Sigmoid colon (tissue), 7 donors: ENCODE results near the gene SEC23B. TPM values are rescaled to one million over a fixed set of nuclear protein-coding genes. Genes with fewer than 3 reads are reported as not detected.
A peak's percentile ranks its signal among the peaks of the same experiment; 100 is the strongest.

Experiments
- DNase-seq: peaks from one replicate; pipeline ENCODE4 v3.0.0-alpha.2; 2019
- H3K27ac ChIP-seq, 4 donors: fragments of 200-600 bp; sonication (generic); one replicate each; pipeline ENCODE4 v1.5.1; 2016 to 2019; ENCODE audit warnings: mild to moderate bottlenecking in 1 of 4
- H3K27me3 ChIP-seq, 3 donors: fragments of 200-600 bp; sonication (generic); one replicate each; pipeline ENCODE4 v1.5.1; 2019; ENCODE audit warnings: mild to moderate bottlenecking in 1 of 3
- H3K36me3 ChIP-seq, 4 donors: fragments of 200-600 bp; sonication (generic); one replicate each; pipeline ENCODE4 v1.5.1; 2016 to 2019
- H3K4me1 ChIP-seq, 4 donors: fragments of 200-600 bp; sonication (generic); one replicate each; pipeline ENCODE4 v1.5.1; 2017 to 2019
- H3K4me3 ChIP-seq, 4 donors: fragments of 200-600 bp; sonication (generic); one replicate each; pipeline ENCODE4 v1.5.1; 2017 to 2019; ENCODE audit warnings: mild to moderate bottlenecking in 2 of 4, moderate library complexity in 1 of 4
- H3K9me3 ChIP-seq, 4 donors: fragments of 200-600 bp in 3 of 4; sonication (generic) in 3 of 4; one replicate each; pipeline versions ENCODE4 v1.5.1 to v1.6.1; 2013 to 2019
- EP300 ChIP-seq, 4 donors: sonication (generic); formaldehyde crosslinking; IDR thresholded peaks; one replicate each; pipeline ENCODE4 v1.6.1; 2017; ENCODE audit warnings: antibody characterized with exemption in 4 of 4
- POLR2A ChIP-seq, 2 donors: fragments of 450-650 bp; IDR thresholded peaks; one replicate each; pipeline ENCODE4 v1.6.1; 2016; ENCODE audit warnings: antibody characterized with exemption in 2 of 2, mild to moderate bottlenecking in 2 of 2, moderate library complexity in 2 of 2
- POLR2AphosphoS5 ChIP-seq, 4 donors: sonication (generic); formaldehyde crosslinking; IDR thresholded peaks; one replicate each; pipeline ENCODE4 v1.6.1; 2017; ENCODE audit warnings: antibody characterized with exemption in 4 of 4
- WGBS, 2 donors: extraction: QIAGEN DNeasy Blood & Tissue Kit; methylation state at CpG; one replicate each; pipeline ENCODE4 v1.1.7; 2013; 5-methylcytosine and 5-hydroxymethylcytosine counted together
- intact Hi-C: fragments of 100-400 bp; cut with DNase I; formaldehyde crosslinking; loops from one replicate; pipeline ENCODE4 v1.15.1; 2023
- polyA plus RNA-seq, 3 donors: library from polyadenylated mRNA; stranded (reverse); fragments of 200-250 nt; gene quantifications; one replicate each; pipeline ENCODE4 v1.2.3, GENCODE V29; 2013
- total RNA-seq, 4 donors: library from RNA; depleted of rRNA; stranded (reverse); fragments of >200 nt; gene quantifications; one replicate each; pipeline ENCODE4 v1.1.0, GENCODE V29; 2016
- TF ChIP-seq, protein P1 (sequence below), 4 experiments: fragments of 450-650 bp in 3 of 4; fragments of 200-600 bp in 1 of 4; IDR thresholded peaks; one replicate each; pipeline ENCODE4 v1.5.1; 2016 to 2019; ENCODE audit warnings: antibody characterized with exemption in 4 of 4, mild to moderate bottlenecking in 3 of 4, moderate library complexity in 2 of 4
- donor health status: healthy with polysubstance abuse.
- donor health status: Bipolar disorder and iron deficiency.
- donor health status: healthy.

The SEC23B gene
- total and polyA plus RNA-seq, 7 donors = 10.5 to 31.4 (median 14.2) TPM

DNA sequence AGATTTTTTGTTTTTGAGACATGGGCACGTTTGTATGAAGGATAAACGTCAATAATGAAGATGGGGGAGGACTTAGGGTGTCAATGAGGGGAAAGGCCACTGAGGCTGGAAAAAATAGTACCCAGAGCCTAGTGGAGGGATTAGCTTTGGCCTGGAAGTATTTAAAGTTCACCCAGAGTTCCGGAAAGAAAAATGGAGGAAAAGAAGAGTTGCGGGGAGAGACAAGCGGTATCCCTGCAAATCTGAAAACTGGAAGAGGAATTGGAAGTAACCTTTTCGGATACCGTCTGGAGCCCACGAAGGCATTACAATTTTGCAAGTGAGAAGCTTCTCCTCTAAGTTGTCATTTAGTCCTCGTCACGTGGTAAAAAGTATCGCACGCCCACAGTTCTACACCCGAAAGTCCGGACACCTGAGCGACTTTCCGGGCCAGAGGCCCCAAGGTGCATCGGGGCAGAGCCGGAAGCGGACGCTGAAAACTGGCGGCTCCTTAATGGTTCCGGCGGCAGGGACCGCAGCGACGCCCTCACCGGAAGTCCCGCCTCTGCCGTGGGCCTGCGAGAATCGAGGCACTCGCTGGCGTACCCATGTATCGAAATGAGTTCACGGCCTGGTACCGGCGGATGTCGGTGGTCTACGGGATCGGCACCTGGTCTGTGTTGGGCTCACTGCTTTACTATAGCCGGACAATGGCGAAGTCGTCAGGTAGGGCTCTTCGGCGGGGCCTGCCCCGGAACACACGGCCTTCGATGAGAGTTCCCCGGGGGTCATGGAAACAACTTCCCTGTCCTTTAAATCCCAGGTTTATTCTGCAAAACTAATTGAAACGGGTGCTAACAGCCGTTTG is 59.4 kb downstream of the SEC23B start, which contains the start of gene SMIM26:
SMIM26 (plus strand) TSS at position 541 of the 847 bp plus-strand sequence; CDS start at position 588, 47 bp downstream.
- Histone ChIP-seq H3K9me3 (no peaks in the 10 kb centered on the region), H3K27ac (peak within 1 kb of the TSS; percentile 85 to 88 (median 87)), H3K4me3 (peak within 1 kb of the TSS; percentile 56 to 68 (median 66)), H3K27me3 (no peaks in the 10 kb centered on the region), H3K4me1 (peaks cover 0 to 14% (median 12%) of the 10 kb centered on the region in 4 donors), H3K36me3 (peaks cover 0 to 42% (median 6%) of the 10 kb centered on the region in 4 donors)
- peak; percentile 97 for DNase-seq
- TF ChIP-seq EP300 (IDR thresholded peaks at IDR 0.05) = no peak
- peak in 3 of 4 donors; percentile 81 to 87 (median 83) for TF ChIP-seq POLR2AphosphoS5 (IDR thresholded peaks at IDR 0.05)
- TF ChIP-seq POLR2A (IDR thresholded peaks at IDR 0.05) = peak; percentile 40 to 53
- TF ChIP-seq, protein P1, sequence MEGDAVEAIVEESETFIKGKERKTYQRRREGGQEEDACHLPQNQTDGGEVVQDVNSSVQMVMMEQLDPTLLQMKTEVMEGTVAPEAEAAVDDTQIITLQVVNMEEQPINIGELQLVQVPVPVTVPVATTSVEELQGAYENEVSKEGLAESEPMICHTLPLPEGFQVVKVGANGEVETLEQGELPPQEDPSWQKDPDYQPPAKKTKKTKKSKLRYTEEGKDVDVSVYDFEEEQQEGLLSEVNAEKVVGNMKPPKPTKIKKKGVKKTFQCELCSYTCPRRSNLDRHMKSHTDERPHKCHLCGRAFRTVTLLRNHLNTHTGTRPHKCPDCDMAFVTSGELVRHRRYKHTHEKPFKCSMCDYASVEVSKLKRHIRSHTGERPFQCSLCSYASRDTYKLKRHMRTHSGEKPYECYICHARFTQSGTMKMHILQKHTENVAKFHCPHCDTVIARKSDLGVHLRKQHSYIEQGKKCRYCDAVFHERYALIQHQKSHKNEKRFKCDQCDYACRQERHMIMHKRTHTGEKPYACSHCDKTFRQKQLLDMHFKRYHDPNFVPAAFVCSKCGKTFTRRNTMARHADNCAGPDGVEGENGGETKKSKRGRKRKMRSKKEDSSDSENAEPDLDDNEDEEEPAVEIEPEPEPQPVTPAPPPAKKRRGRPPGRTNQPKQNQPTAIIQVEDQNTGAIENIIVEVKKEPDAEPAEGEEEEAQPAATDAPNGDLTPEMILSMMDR (IDR thresholded peaks at IDR 0.05) = no peak
- intact Hi-C loops = loop anchor here (2.0 to 5.0 kb wide), 3 partner anchors 60 to 280 kb away; partner anchors contain the start of genes DZANK1, POLR3F, SEC23B and ZNF133
- 0% methylated on average over 51 of the region's 51 CpGs for WGBS, 2 donors

DNA sequence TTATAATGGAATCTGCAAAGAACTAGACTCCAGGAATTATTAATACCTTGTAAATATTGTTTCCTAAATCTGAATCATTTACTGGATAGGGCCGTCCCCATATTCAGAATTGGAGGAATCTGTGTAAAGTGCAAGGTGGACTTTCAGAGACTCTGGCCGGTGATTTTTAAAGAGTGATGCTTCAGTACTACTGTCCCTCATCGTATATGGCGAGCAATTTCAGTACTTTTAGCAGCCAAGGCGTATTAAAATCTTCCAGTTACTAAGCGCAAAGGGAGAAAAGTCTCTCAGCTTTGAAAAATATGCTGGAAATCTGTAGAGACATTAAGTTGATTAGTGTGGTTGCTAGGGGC is 60.0 kb downstream of the SEC23B start:
- WGBS, 2 donors = 3 to 7% methylated on average over 6 of the region's 6 CpGs

DNA sequence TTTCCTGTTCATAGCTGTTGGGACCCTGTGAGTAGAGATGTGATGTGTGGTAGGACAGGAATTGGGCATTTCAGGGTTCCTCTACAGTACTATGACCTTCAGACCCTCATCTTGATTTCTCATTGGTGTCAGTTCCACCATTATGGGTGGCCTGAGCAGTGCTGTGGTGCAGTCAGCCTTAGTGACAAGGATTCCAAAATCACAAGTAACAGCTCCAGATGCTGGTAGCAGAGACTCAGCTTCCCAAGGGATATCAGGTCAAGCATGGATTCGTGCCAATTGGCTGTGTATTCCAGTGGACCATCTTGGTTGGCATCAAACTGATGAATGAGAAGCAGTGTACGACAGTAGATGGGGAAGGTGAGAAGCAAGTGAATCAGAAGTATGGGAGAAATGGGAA is 63.3 kb downstream of the SEC23B start:
- DNase-seq = no peak
- Histone ChIP-seq H3K4me3 (no peak overlapping the region), H3K9me3 (no peaks in the 10 kb centered on the region), H3K4me1 (peaks cover 0 to 14% (median 12%) of the 10 kb centered on the region in 4 donors), H3K27me3 (no peaks in the 10 kb centered on the region), H3K36me3 (peaks cover 0 to 32% (median 6%) of the 10 kb centered on the region in 4 donors), H3K27ac (no peak overlapping the region)
- TF ChIP-seq, protein P1 (IDR thresholded peaks at IDR 0.05) = no peak
- no peak for TF ChIP-seq EP300 (IDR thresholded peaks at IDR 0.05)
- no peak for TF ChIP-seq POLR2AphosphoS5 (IDR thresholded peaks at IDR 0.05)
- no peak for TF ChIP-seq POLR2A (IDR thresholded peaks at IDR 0.05)
- intact Hi-C loops = no loop called here
- WGBS, 2 donors = 96 to 99% methylated on average over 2 of the region's 2 CpGs

More for the DNA sequence above, 60.0 kb downstream of the SEC23B start:
- H3K27me3 ChIP-seq = no peaks in the 10 kb centered on the region
- no peak for TF ChIP-seq POLR2A (IDR thresholded peaks at IDR 0.05)
- no peak for TF ChIP-seq EP300 (IDR thresholded peaks at IDR 0.05)
- TF ChIP-seq POLR2AphosphoS5 (IDR thresholded peaks at IDR 0.05) = no peak
- TF ChIP-seq, protein P1 (IDR thresholded peaks at IDR 0.05) = no peak
- intact Hi-C loops = loop anchor here (2.0 to 5.0 kb wide), 3 partner anchors 61 to 280 kb away; partner anchors contain the start of genes DZANK1, POLR3F, SEC23B and ZNF133
- H3K9me3 ChIP-seq = no peaks in the 10 kb centered on the region
- DNase-seq = no peak
- peak overlapping the region; percentile 85 to 88 (median 87) for H3K27ac ChIP-seq
- H3K36me3 ChIP-seq = peaks cover 0 to 36% (median 6%) of the 10 kb centered on the region in 4 donors
- H3K4me3 ChIP-seq = peak overlapping the region; percentile 56 to 68 (median 66)
- H3K4me1 ChIP-seq = peaks cover 0 to 14% (median 12%) of the 10 kb centered on the region in 4 donors

DNA sequence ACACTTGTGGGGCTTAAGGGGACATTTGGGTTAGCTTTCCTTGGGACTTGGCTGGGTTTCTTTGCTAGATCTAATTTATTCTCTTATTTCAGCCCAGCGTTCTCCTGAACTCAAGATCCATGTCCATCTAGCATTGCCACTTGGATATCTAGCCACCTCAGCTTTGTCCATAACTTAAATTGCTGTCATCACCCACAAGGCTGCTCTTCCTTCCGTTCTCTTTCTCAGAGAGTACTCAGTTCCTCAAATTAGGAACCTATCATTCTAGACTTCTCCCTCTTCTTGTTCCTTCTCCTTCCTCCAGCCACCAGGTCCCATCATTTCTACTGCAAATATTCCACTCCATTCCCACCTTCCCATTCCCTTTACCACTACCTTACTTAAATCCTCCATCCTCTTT is 63.8 kb downstream of the SEC23B start:
- WGBS, 2 donors = 87 to 95% methylated on average over 2 of the region's 2 CpGs

More for the DNA sequence above, 63.8 kb downstream of the SEC23B start:
- peaks cover 0 to 32% (median 6%) of the 10 kb centered on the region in 4 donors for H3K36me3 ChIP-seq
- TF ChIP-seq, protein P1 (IDR thresholded peaks at IDR 0.05) = no peak
- no peak for TF ChIP-seq POLR2A (IDR thresholded peaks at IDR 0.05)
- TF ChIP-seq POLR2AphosphoS5 (IDR thresholded peaks at IDR 0.05) = no peak
- TF ChIP-seq EP300 (IDR thresholded peaks at IDR 0.05) = no peak
- no peak overlapping the region for H3K27ac ChIP-seq
- intact Hi-C loops = no loop called here
- DNase-seq = no peak
- peaks cover 0 to 11% (median 9%) of the 10 kb centered on the region in 4 donors for H3K4me1 ChIP-seq
- H3K9me3 ChIP-seq = no peaks in the 10 kb centered on the region
- H3K27me3 ChIP-seq = no peaks in the 10 kb centered on the region
- H3K4me3 ChIP-seq = no peak overlapping the region
